Lower leg skin (tissue), 3 donors: ENCODE measurements around the gene SH3RF3.

Experiments
- CTCF ChIP-seq, 3 donors: fragments of 450-650 bp; IDR thresholded peaks; one replicate each; pipeline ENCODE4 v1.5.1; 2016; ENCODE audit warnings: antibody characterized with exemption in 3 of 3, mild to moderate bottlenecking in 3 of 3, moderate library complexity in 2 of 3
- POLR2A ChIP-seq, 2 donors: fragments of 450-650 bp; IDR thresholded peaks; one replicate each; pipeline ENCODE4 v1.6.1; 2016 to 2017; ENCODE audit warnings: antibody characterized with exemption in 2 of 2, mild to moderate bottlenecking in 1 of 2, moderate library complexity in 1 of 2

- TF ChIP-seq CTCF (IDR thresholded peaks at IDR 0.05) (no peak), POLR2A (IDR thresholded peaks at IDR 0.05) (no peak)
These were observed 73.5 kb downstream of the SH3RF3 start for GRCh38 chr2:109202486-109202885.
